CD4-positive, alpha-beta T cell treated with Interleukin-6 for 4 hours (primary cell): ENCODE data around the gene EML5.
"Not testable (repeated sequence)": the region's sequence is repeated elsewhere in the genome, so short reads cannot be mapped to it uniquely, and the experiment has no call there.

Source experiments
- DNase-seq: peaks from one replicate; pipeline ENCODE4 v3.0.0-alpha.2; 2020; ENCODE audit warnings: mixed read lengths

EML5 gene

DNA sequence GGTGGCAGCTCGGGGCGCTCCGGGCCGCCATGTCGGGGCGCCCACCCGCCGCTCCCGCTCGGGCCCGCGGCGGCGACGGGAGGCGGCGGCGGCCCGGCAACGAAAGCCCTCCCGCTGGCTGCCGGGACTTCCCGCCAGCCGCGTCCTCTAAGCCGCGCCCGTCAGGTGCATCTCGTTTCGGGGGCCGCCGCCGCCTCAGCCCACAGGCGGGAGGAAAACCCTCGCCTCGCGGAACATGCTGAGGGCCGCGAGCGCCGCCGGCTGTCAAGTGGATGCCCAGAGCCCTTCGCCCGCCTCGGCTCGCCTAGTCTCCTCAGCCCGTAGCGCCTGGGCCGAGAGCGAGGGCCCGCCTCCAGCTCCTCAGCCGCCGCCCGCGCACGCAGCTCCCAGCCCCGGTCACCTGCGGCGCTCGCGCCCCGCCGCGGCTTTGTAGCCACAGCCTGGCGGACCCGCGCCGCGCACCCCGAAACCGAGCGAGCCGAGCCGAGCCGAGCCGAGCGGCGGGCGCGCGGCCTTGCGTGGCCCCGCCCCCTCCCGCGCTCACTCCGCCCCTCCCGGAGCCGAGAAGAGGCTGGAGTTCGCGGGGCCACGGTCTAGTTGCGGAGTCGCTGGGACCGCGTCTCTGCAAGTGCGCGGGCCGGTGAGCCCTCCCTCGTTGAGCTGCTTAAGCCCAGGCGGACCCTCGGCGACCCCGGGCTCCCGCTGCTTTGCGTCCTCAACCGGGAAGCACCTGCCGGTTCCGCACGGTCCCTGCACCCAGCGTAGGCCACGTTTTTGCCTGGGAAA lies at the start of gene EML5:
Gene EML5 (minus strand): TSS at position 481 of the 786 bp plus-strand sequence. CDS start 450 bp downstream, at position 31.
- peak; percentile 90 for DNase-seq

DNA sequence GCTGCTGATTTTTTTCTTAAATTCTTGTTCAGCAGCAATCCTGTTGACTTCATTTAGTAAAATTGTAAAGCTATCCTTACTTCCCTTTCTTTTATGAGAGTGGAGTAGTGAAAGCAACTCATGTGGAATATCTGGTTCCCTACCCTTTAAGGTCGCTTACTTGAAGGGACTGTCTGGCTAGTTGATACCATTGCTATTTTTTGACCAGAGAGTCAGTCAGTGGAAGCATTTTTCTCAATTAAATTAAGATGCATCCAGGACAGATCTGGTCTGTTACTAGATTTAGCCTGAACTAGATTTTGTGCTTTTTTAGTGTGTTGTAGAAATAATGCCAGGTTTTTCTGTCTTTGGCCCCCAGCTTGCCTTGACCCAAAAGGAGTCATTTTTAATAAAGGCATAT lies 49.7 kb upstream of the EML5 start:
- no peak for DNase-seq

DNA sequence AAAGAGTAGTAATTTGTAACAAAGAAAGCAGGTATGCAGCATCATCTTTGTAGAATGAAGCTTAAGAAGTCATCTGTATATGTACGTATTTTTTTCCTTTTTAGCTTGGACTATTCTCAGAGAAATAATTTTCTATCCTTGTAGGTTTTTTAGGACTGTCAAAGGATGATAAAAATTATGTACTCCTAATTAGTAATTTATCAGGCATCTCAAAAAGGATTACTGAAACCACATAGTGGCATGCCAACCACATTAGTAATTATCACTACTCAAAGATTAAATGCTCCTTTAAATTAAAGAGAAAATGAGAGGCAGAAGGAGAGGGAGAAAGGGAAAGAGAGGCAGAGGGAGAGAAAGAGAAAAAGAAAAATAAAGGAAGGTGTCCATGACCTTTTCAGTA lies 49.0 kb upstream of the EML5 start:
- no peak for DNase-seq

DNA sequence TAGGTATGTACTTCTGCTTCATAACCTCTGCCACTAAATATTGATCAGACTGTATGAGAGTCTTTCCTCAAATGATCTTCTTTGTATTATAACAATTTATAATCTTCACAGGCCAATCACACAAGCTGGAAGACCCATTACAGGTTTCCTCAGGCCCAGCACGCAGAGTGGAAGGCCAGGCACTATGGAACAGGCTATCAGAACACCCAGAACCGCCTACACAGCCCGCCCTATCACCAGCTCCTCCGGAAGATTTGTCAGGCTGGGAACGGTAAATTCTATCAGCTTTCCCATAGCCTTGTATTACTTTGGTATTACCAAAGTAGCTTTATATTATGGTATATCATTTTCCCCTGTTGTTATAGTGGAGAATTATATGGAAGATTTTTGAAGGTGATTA lies 48.2 kb upstream of the EML5 start:
- no peak for DNase-seq

DNA sequence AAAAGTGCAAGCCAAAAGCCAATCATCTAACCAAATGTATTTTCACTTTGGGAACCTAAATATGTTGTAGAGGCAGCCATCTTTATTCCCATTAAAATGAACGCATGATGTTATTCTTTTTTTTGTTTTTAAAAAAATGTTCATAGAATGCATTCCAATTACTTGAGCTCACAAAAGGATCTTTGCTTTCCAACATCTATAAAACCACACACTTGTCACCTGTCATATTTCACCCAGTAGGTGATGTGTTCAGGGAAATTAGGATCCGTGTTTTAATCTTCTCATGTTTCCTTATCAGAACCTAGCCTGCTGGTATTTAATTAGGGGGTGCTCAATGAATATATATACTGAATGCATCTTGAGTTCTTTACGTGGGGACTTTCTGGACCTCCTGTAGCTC lies 45.3 kb upstream of the EML5 start:
- no peak for DNase-seq

DNA sequence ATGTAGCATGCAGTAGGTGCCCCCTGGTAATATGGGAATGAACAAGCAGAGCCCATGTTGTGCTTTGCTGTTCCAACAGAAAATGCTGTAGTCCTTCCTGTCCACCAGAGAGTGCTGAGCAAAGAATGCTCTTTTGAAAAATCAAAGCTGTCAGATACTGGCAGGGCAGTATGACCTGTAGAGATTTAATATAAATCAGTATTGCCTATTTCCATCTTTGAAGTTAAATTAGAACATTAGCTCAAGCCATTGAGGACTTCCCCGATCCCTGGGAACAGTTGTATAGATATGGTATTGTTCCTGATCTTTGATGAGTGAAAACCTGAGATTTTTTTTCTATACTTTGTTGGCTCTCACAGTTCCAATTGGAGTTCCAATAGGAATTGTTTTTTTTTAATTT lies 44.7 kb upstream of the EML5 start:
- DNase-seq = no peak

DNA sequence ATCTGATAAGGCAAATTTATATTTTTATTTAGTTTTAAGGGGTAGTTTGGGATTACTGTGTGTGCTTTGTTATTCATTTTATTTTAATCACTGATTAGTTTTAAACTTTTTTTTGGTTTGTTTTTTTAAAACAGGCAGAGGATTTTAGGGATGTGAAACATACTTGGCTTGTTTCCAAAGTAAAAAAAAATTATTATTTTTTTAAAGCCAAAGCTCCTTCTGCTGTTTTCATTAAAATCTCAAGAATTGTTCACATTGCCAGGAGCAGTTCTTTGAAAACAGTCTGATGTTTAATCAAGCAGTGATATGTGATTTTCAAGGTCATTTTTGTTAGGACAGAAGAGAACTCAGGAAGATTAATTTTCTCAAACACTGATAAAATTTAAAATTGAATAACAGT lies 42.9 kb upstream of the EML5 start:
- no peak for DNase-seq

DNA sequence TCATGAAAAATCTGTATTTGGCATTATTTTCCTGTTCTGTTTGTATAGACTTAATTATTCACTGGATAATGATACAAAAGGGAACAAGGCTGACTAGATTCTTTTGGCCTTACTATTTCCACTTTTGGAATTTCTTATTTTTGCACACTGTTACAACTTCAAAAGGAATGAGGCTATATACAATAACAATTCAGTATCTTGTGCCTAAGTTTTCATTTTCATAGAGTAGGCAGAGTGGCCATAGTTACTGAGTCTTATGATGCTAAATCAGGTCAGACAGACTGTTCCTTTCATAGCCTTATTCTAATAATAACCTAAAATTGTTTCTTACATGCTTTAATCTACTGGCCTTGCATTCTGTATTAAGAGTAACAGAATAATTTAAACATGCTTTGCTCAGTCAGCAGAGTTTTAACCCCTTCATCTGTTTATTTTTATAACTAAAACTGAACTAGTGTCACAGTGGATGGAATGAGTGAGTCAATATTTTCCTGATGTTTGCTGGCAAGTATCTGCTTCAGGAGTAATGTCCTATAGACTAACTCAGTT lies 42.2 kb upstream of the EML5 start:
- no peak for DNase-seq

DNA sequence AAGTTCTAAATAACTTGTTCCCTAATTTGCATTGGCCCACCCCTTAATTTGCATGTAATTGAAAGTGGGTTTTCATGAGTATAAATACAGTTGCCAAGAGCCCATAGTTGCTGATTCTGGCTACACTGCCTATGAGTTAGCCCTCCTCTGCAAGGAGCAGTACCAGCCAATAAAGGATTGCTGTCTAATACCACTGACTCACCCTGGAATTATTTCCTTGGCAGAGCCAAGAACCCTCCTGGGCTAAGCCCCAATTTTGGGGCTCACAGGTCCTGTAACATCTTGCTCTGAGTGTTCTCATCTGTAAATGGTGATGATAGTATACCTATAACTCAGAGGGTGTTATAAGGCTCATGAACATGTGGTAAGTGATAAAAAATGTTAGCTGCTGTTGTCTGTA lies 38.5 kb upstream of the EML5 start:
- DNase-seq = no peak

DNA sequence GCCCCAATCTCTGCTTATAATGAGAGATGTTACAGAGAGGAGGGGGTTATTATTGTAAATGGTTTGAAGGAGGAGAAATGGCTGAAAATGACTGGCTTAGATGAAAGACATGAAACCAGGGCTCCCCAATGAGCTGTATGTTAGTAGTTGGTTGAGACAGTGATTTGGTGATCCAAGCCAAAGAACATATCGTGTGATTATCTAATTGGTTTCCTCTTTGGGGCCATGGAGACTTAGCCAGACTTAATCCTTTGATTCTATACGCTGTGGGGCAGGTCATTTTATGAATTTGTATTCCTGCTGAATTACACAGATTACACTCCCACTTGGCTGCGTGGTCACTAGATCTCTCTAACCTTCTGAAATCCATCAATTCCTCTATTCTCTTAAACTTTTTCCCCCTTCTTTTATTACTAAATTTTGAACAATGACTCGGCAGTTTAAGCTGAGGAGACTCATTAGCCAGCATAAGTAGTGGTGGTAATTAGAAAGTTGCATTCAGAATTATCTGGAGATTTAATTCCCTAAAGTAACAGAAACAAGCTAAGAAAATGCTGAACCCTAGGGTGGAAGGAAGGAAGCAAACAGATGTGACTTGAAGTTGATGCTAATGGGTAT lies 37.0 kb upstream of the EML5 start:
- DNase-seq = no peak

DNA sequence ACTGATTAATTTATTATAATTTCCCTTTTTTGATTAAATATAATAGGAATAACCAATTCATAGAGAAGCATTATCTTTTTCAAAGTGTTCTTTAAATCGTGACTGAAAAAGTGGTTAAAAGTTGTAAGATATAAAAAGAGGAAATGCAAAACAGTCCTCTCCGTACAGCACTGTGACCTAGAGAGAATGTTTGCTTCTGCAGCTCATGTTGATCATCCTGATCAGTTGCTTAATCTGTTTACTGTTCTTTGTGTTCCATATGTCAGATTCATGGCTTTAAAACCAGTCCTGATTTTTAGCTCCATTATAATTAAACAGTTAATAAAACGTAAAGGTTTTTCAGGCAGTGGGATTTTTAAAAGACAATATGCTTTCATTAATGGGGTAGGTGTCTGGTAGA lies 36.4 kb upstream of the EML5 start:
- no peak for DNase-seq

DNA sequence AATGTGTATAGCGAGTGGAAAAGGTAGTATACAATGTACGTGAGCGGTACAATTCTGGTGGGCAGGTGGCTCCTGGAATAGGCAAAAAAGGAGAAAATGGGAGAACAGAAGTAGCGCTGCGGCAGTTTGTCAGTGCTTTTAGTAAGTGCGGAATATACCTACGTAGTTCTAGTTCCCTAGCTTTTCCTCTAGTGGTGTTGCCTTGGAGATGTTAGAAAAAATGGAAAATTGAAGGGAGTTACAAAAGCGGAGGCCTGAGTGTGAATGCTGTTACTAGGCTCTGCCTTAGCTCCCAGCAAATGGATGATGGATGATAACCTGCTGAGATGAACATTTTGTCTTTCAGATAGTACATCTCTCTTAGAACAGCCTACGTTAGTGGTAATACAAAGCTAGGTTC lies 32.8 kb upstream of the EML5 start:
- DNase-seq = no peak

DNA sequence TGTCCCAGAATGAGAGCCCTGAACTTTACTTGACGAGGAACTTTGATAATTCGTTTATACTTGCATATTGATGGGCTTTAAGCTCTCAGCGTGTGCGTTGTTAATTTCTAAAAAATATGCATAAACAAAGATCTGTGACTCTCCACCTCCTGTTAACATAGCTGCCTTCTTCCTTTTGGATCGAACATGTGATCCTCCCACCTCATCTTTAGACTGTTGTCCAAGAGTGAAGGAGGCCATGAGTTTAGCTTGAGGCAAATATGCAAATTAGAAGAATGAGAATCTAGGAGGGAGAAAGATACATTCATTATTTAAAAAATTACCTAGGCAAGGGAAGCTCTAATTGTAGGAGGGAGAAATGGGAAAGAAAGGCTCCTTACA lies 32.3 kb upstream of the EML5 start:
- no peak for DNase-seq

DNA sequence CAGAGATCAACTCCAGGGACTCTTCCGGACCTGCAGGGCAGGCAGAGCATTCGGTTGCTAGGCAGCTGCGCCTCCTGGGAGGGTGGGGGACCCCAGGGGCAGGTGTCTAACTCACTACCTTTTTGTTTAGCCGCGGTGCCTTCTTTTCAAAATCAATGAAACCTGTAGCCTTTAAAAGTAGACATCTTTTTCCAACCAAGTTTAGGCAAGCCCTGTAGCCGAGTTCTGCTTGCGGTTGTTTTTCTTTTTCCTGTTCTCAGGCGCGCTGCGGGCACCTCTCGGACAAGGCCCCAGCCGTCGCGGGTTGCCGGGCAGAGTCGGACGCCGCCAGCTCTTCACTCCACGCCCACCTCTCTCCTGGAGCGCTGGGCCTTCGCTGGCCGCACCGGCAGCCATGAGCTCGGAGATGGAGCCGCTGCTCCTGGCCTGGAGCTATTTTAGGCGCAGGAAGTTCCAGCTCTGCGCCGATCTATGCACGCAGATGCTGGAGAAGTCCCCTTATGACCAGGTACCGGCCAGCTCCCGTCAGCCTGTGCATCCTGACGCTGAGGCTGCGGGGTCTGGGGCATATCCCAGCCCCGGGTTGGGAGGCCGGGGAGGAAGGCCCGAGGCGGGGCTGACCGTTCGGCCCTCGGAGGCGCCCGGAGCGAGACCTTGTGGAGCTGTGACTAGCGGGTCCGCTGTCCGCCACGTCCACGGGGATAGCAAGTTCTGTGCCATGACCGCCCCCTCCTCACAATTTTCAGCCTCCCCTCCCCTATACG lies 31.7 kb upstream of the EML5 start, which contains the start of gene TTC8:
Gene TTC8 (plus strand): TSS at position 338 of the 764 bp plus-strand sequence. CDS start 57 bp downstream, at position 395.
- DNase-seq = peak; percentile 89

DNA sequence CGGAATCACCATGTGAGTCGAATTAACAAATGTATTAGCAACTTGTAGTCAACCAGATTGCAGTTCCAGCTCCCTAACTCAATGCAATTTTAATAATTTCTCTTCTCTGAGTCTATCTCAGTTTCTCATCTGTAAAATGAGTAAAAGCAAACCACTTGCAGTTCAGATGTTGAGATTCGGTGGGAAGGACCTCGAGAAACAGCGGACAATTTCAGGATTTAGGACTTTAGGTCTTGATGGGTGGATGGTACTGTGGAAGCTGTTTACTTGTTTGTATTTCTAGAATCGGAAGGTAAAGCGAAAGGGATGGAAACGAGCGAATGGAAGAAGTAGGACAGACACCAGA lies 31.2 kb upstream of the EML5 start:
- no peak for DNase-seq

DNA sequence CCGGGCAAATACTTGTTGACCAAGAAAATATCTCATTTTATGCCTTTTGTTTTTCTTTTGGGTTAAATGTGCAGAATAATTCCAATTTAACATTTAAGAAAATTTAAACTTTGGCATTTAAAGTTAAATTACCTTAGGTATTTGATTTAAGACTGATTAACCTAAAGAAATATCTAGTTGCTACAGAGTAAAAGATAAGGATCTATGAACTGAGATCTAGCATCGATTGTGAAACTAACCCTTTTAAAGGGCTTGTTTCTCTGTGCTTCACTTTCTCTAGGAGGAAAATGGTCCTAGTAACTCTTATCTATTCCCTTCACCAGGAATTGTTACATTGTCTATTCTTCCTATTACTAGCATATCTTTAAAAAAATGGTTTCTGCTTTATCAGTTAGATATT lies 29.1 kb upstream of the EML5 start:
- no peak for DNase-seq

DNA sequence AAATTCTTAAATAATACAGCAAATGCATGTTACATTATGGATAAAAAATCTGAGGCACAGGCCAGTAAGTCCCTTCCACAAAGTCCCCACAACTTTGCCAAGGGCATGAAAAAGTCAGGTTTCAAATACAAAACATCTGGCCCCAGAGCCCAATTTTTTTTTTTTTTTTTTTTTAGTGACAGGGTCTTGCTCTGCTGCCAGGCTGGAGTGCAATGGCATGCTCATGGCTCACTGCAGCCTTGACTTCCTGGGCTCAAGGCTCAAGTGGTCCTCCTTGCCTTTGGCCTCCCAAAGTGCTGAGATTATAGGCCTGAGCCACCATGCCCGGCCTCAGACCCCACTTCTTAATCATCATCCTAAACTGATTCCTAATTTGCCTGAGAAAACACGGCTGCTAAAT lies 28.6 kb upstream of the EML5 start:
- DNase-seq = no peak

DNA sequence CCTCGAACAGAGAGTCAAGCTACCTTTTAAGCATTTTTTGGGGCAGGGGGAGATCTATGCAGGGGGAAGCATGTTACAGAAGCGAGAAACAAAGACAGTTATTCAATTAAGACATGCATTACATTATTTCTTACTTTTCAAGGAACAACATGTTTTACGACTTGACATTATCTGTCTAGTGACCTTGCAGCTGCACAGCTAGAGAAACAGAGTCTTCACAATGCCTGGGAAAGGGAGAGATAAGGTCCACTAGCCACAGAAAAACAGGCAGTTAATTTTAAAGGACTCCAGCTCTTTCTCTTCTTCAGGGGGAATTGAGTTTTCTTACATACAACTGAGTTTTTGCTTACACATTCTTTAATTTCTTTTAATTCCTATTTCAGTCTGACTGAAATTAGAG lies 26.9 kb upstream of the EML5 start:
- not testable (repeated sequence) for DNase-seq

DNA sequence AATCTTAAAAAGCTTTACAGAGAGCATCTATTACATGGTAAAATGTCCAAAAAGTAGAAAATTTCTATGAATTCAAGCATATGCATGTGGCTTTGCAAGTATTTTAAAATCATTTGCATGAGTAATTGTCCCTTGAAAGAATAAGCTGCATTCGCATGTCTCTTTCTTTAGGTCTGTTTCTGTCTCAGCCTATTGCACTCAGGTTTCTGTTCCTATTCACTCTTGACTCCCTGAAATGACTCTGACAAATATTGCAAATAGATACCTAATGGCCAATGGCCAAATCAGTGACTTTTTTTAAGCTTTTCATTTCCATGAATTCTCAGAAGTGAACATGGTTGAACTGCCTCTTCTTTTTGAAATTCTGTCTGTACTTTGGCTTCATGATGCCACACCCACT lies 25.3 kb upstream of the EML5 start:
- DNase-seq = no peak

DNA sequence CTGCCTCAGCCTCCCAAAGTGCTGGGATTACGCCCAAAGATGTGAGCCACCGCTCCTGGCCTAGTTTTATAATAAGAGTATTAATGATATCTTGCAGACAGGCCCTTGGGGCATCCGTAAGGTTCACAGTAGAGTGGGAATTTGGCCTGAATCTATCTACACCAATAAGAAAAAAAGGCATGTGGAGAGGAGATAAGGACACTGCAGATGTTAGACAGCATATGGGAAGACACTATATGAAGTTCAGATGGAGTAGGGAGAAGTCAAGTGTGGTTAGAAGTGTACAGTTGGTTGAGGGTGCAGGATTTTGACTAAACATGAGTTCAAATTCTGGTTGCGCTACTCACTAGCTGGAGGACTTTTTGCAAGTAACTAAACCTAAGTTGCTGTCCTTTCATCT lies 23.2 kb upstream of the EML5 start:
- no peak for DNase-seq

DNA sequence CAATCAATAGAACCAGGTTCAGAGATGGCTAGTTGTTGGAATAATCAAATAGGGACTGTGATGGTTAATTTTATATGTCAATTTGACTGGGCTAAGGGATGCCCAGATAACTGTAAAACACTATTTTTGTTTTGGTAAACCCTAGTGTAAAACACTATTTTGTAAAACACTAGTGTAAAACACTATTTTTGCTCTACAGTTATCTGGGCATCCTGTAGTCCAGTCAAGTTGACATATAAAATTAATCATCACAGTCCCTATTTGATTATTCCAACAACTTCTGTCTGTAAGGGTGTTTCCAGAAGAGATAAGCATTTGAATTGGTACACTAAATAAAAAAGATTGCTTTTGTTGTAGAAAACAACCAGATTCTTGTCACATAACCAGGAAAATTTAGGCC lies 15.6 kb upstream of the EML5 start:
- no peak for DNase-seq

DNA sequence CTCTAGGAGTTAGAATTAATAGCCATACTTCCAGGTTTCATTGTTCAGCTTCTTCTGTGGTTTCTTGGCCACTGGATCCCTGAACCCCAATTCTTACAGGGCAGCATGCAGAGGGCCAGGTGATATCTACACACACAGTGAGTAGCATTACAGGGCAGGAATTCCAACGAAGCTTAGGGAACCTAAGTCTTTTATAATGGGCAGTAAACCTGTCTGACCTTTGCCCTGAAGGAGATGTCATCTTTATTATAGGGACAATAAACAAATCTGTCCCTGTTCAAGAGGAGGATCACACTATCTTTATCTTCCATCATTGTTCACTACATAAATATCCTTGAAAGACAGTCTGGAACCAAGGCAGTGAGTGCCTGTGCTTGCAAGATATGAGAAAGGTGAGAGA lies 11.7 kb upstream of the EML5 start:
- DNase-seq = no peak

DNA sequence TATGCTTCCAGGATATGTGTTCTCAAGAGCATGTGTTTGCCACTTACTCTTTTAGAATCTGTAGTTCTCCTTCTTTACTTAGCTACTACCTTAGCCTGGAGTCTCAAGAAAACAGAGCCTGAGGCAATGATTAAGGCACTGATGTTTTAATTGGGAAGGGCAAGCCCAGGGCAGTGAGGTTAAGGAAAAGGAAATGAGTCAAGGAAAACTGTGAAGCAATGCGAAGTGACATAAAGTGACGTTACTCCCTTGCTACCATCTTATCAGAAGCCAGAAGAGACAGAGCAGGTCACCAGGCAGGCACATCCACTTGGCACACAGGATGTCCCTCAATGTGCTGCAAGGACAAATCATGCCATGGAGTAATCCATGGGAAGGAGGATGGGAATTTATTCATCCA lies 11.3 kb upstream of the EML5 start:
- no peak for DNase-seq

DNA sequence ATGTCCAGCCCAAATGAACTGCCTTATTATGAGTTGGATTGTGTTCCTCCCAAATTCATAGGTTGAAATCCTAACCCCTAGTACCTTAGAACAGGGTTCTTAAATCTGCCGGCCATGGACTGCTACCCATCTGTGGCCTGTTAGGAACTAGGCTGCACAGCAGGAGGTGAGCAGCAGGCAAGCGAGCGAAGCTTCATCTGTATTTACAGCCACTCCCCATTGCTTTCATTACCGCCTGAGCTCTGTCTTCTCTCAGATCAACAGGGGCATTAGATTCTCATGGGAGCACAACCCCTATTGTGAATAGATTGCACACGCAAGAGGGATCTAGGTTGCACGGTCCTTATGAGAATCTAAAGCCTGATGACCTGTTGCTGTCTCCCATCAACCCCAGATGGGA lies 9.8 kb upstream of the EML5 start:
- no peak for DNase-seq
